Neuron (in vitro differentiated cells): ENCODE results near the gene USP32.

Experiments
- H2AFZ ChIP-seq: one replicate; pipeline ENCODE4 v1.6.1; 2013; ENCODE audit warnings: low read depth, mild to moderate bottlenecking, inconsistent platforms, low read length, moderate library complexity
- H3K27me3 ChIP-seq: one replicate; pipeline ENCODE4 v1.6.1; 2013; ENCODE audit warnings: low read length; ENCODE audit not compliant: insufficient read depth
- H3K36me3 ChIP-seq: one replicate; pipeline ENCODE4 v1.6.1; 2013; ENCODE audit warnings: low read length; ENCODE audit not compliant: insufficient read depth
- H3K4me1 ChIP-seq: one replicate; pipeline ENCODE4 v1.6.1; 2013; ENCODE audit warnings: low read length; ENCODE audit not compliant: insufficient read depth
- H3K4me3 ChIP-seq: 2 replicates; pipeline ENCODE4 v1.5.1; 2013; ENCODE audit warnings: mild to moderate bottlenecking, low read length, moderate library complexity
- H3K9me3 ChIP-seq: one replicate; pipeline ENCODE4 v1.6.1; 2013; ENCODE audit warnings: low read length

USP32 gene

DNA sequence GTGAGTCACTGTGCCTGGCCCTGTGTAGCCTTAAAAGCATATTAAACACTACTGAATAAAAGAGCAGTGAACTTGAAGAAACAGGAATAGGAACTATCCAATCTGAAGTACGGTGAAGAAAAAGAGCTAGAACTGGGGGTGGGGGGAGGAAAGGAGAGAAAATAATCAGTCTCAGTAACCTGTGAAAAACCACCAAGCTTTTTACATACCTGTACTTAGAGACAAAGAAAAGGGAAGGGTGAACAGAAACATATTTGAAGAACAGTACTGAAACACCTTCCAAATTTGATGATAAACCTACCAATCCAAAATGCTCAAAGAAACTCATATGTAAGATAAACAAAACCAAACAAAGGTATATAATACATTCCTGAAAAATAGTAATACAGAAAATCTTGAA, 77.5 kb downstream of the USP32 start:
- no peak overlapping the region for H2AFZ ChIP-seq
- no peaks in the 10 kb centered on the region for H3K9me3 ChIP-seq
- H3K4me3 ChIP-seq, result no peak overlapping the region
- H3K27me3 ChIP-seq, result no peaks in the 10 kb centered on the region
- H3K4me1 ChIP-seq, result no peaks in the 10 kb centered on the region
- H3K36me3 ChIP-seq, result no peaks in the 10 kb centered on the region

DNA sequence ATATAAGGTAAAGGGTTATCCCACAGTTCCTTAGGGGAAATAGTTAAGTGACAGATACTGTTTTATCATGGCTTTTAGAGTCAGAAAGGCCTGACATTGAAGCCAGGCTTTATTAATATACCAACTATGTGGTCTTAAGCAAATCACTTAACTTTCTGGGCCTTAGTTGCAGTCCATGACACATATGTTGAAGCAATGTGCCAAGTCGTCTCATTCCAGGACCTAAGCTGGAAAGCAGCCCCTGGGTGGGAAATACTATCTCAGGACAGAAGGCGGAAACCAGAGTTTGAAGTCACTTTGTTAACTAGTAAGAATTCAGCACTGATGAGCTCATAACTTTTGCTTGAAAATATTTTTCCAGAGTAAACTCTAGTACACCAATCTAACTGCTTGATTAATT, 80.0 kb downstream of the USP32 start:
- Histone ChIP-seq H3K36me3 (no peaks in the 10 kb centered on the region), H3K4me3 (no peak overlapping the region), H3K9me3 (no peaks in the 10 kb centered on the region), H3K27me3 (no peaks in the 10 kb centered on the region), H3K4me1 (no peaks in the 10 kb centered on the region), H2AFZ (no peak overlapping the region)

DNA sequence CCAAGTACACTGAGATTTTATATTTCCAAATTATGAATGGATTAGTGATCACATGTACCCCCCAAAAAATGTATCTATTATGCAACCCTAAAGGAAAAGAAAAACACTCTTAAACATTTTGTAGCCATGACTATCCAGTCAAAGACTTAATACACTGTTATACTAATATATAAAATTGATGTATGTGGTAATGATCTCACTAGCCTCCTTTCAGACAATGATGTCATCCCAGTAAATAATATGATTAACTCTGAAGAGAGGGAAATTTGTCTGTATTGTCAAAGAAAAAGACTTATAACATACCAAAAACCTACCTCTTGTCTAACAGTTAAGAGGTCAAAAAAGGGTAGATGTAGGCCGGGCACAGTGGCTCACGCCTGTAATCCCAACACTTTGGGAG, 80.7 kb downstream of the USP32 start:
- Histone ChIP-seq H3K4me3 (no peak overlapping the region), H3K9me3 (no peaks in the 10 kb centered on the region), H2AFZ (no peak overlapping the region), H3K36me3 (no peaks in the 10 kb centered on the region), H3K27me3 (no peaks in the 10 kb centered on the region), H3K4me1 (no peaks in the 10 kb centered on the region)

DNA sequence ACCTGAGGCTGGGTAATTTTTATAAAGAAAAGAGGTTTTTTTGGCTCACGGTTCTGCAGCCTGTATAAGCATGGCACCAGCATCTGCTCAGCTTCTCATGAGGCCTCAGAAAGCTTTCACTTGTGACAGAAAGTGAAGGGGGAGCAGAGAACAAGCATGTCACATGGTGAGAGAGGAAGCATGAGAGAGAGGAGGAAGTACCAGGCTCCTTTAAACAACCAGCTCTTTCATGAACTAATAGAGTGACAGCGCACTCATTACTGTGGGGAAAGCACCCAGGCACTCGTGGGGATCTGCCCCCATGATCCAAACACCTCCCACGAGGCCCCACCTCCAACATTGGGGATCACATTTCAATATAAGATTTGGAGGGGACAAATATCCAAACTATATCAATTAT, 86.8 kb downstream of the USP32 start:
- no peaks in the 10 kb centered on the region for H3K4me1 ChIP-seq
- no peak overlapping the region for H3K4me3 ChIP-seq
- H3K9me3 ChIP-seq, result no peaks in the 10 kb centered on the region
- no peak overlapping the region for H2AFZ ChIP-seq
- no peaks in the 10 kb centered on the region for H3K27me3 ChIP-seq
- H3K36me3 ChIP-seq, result no peaks in the 10 kb centered on the region

DNA sequence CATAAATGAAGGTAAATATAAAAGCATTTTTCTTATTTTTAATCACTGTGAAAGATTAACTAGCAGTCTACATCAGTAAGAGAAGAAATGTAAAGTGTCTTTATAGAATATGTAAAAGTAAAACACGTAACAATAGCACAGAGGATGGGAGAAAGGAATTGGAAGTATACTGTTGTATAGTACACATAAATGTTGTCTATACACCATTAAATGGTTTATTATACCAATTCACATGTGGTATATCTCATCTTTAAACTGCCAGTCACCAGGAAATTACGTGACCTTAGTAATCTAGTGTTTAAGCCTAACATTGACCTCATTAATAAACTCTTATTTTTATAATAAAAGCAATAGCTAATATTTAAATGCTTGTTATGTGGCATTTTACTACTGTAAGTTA, 87.4 kb downstream of the USP32 start:
- Histone ChIP-seq H3K4me1 (no peaks in the 10 kb centered on the region), H3K9me3 (no peaks in the 10 kb centered on the region), H3K27me3 (no peaks in the 10 kb centered on the region), H2AFZ (no peak overlapping the region), H3K4me3 (no peak overlapping the region), H3K36me3 (no peaks in the 10 kb centered on the region)

DNA sequence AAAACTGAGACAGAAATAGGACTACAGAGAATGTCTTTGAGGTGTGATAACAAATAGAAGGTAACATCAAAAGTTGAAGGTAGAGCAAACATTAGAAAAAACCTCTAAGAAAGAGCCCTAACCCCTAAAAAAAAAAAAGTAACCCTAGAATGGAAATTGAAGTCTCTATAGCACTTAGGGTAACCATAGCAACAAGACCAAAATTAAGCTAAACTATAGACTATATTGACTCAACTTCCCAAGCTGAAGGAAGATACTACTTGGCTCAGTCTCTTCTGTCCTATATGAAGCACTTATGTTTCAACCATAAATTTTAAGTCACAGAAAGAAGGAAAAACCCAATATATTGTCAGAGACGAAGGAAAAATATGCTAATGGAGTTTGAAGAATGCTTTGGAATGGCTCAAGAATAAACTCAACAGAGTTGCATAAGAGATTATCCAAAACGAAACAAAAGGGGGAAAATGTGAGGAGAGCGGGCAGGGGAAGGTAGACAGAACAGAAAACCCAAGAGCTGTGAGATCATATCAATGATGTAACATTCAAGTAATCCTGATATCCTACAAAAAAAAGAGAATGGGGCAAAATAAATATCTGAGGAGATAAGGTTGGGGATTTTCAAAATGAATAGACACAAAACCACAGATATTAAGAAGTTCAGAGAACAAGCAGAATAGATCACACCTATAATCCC, 88.4 kb downstream of the USP32 start:
- Histone ChIP-seq H3K36me3 (no peaks in the 10 kb centered on the region), H3K9me3 (no peaks in the 10 kb centered on the region), H3K4me3 (no peak overlapping the region), H3K4me1 (no peaks in the 10 kb centered on the region), H3K27me3 (no peaks in the 10 kb centered on the region), H2AFZ (no peak overlapping the region)

DNA sequence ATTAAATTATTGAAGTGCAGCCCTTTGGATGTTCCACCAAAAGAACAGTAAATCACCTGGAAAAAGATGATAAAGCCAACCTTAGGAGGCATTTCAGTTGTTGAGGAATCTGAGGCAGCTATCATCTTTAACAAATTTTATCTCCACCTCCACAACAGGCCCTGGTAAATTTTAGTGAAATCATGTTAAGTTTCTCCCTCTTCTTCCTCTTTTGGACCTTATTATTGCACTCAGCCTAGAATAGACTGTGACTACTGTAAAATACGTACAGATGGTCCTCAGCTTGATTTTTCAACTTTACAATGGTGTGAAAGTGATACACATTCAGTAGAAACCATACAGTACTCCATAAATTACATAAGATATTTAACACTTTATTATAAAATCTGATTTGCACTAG, 90.3 kb downstream of the USP32 start:
- no peaks in the 10 kb centered on the region for H3K9me3 ChIP-seq
- H2AFZ ChIP-seq, result no peak overlapping the region
- no peak overlapping the region for H3K4me3 ChIP-seq
- no peaks in the 10 kb centered on the region for H3K4me1 ChIP-seq
- H3K27me3 ChIP-seq, result no peaks in the 10 kb centered on the region
- no peaks in the 10 kb centered on the region for H3K36me3 ChIP-seq

DNA sequence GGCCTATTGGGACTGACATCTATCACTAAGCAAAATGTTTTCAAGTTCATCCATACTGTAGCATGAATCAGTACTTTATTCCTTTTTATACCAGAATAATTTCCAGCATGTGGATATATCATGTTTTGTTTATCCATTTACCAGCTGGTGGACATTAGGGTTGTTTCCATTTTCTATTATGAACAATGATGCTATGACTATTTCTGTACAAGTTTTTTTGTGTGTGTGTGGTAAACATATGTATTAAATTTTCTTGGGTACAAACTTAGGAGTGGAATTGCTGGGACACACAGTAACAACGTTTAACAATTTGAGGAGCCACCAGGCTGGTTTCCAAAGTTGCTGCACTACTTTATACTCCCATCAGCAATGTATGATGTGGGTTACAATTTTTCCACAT, 91.0 kb downstream of the USP32 start:
- Histone ChIP-seq H3K9me3 (no peaks in the 10 kb centered on the region), H2AFZ (no peak overlapping the region), H3K27me3 (no peaks in the 10 kb centered on the region), H3K36me3 (no peaks in the 10 kb centered on the region), H3K4me1 (no peaks in the 10 kb centered on the region), H3K4me3 (no peak overlapping the region)

DNA sequence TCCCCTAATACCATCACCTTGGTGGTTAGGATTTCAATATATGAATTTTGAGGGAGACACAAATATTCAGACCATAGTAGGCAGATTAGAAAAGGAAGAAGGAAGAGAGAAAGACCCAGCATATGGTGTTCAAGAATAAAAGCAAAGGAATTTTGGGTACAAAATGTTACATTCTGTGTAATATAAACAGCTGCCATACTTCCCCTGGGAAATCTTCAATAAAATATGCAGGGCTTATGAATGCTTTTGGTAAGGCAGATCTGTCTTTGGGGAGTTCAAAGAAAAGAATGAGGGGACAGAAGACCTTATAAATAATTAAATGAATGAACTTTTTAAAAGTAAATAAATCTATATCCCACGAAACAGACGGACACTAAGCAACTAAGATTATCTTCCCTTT, 91.9 kb downstream of the USP32 start:
- Histone ChIP-seq H3K4me3 (no peak overlapping the region), H3K27me3 (no peaks in the 10 kb centered on the region), H3K36me3 (no peaks in the 10 kb centered on the region), H3K9me3 (no peaks in the 10 kb centered on the region), H3K4me1 (no peaks in the 10 kb centered on the region), H2AFZ (no peak overlapping the region)

DNA sequence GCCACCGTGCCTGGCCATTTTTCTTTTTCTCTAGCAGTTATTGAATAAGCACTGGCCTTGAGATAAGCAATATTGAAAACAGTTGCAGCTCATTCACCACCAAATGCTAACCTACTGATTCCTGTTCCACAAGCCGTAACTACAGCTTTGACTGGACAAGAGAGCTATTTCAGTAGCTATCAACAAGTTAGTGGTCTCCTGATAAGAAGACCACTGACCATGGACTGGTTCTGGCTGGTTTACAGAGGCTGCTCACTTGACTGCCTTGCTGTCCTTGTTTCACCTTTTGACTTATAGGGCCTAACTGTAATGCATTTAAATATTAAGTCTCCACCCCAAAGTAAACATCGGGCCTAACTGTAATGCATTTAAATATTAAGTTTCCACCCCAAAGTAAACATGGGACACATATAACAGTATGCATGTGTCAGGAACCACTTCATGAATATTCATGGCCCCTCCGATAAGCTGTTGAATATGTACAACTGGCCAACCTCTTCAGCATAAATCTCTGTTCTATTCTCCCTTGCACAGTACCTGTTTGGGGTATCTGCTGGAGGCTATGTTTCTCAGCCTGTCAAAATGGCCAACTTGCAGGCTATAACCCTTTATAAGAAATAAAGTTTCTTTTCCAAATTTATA, 94.1 kb downstream of the USP32 start:
- Histone ChIP-seq H3K4me1 (no peaks in the 10 kb centered on the region), H3K4me3 (no peak overlapping the region), H2AFZ (no peak overlapping the region), H3K36me3 (peaks cover 6% of the 10 kb centered on the region), H3K27me3 (no peaks in the 10 kb centered on the region), H3K9me3 (peaks cover 2% of the 10 kb centered on the region)

DNA sequence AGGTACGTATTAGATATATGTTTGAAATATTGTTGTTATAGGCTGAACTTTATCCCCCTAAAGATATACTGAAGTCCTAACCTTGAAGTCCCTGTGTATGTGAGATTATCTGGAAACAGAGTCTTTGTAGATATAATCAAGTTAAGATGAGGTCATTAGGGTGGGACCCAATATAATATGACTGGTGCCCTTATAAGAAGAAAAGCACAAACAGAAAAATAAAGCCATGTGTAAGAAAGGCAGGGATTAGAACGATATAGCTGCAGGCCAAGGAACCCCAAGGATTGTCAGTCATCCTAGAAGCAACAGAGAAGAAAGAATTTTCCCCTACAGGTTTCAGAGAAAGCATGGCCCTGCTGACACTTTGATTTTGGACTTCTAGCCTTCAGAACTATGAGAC, 95.8 kb downstream of the USP32 start:
- H3K9me3 ChIP-seq, result peaks cover 2% of the 10 kb centered on the region
- H3K4me3 ChIP-seq, result no peak overlapping the region
- H2AFZ ChIP-seq, result no peak overlapping the region
- no peaks in the 10 kb centered on the region for H3K4me1 ChIP-seq
- H3K36me3 ChIP-seq, result peaks cover 6% of the 10 kb centered on the region
- no peaks in the 10 kb centered on the region for H3K27me3 ChIP-seq

DNA sequence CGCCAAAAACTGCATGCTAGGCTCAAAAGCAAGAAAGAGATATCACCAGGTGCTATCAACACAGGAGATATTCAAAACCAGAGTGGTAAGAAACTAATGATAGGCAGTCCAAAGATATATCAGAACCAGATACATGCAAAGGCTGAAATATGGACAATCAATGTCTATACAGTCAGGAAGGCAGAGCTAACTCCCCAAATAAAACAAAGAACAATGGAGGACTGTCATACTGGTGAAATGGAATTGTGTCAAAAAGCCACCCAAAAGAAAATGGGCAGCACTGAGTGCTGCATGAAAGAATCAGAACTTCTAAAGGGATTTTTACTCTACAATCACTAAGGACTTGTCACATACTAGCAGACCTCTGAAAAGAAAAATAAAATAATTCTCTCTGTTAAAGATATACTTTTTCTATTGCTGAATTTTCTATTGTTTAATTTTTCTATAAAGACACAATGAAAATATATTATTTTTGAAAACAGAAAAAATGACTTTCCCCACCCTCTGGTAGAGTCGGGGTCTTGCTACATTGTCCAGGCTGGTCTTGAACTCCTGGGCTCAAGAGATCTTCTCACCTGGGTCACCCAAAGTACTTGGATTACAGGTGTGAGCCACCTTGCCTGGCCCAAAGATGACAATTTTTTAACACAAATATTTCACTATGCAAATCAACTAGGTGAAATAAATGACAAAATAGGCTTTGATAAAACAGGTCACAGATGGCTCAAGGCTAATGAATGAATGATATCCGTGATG, 98.2 kb downstream of the USP32 start:
- no peaks in the 10 kb centered on the region for H3K27me3 ChIP-seq
- H3K9me3 ChIP-seq, result peaks cover 2% of the 10 kb centered on the region
- peaks cover 6% of the 10 kb centered on the region for H3K36me3 ChIP-seq
- H3K4me3 ChIP-seq, result no peak overlapping the region
- no peak overlapping the region for H2AFZ ChIP-seq
- H3K4me1 ChIP-seq, result no peaks in the 10 kb centered on the region

DNA sequence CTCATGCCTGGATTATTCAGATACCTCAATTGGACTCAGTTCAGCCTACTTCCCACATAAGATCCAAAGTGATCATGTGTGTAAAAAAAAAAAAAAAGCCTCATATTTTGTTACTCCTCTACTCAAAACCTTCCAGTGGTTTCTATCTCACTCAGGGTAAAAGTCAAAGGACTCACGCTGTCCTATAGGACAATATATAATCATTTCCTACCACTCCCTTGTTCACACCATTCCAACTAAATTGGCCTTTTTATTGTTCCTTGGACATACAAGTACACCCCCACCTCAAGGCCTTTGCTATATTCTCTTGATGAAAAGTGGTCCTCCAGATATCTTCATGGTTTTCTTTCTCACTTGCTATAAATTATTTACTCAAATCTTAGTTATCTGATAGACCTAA, 99.2 kb downstream of the USP32 start:
- Histone ChIP-seq H3K4me3 (no peak overlapping the region), H3K9me3 (peaks cover 2% of the 10 kb centered on the region), H2AFZ (no peak overlapping the region), H3K4me1 (no peaks in the 10 kb centered on the region), H3K36me3 (peaks cover 13% of the 10 kb centered on the region), H3K27me3 (no peaks in the 10 kb centered on the region)
